ENCODE results near the gene RAPGEF3.

Gene RAPGEF3

GRCh38 chr12:47783821-47784819 is 25.4 kb upstream of the RAPGEF3 start:
- H3K27ac ChIP-seq (ENCODE audit: insufficient read depth, low read length, poor library complexity, severe bottlenecking): no peak overlapping the region
- no peak for DNase-seq
- H3K4me1 ChIP-seq (ENCODE audit: control insufficient read depth, insufficient read depth, low read length, poor library complexity, severe bottlenecking): no peaks in the 10 kb centered on the region
- H3K9me3 ChIP-seq (ENCODE audit: control insufficient read depth, low read length): no peaks in the 10 kb centered on the region
- H3K27me3 ChIP-seq (replicated peaks; ENCODE audit: control insufficient read depth, insufficient read depth, low read length, poor library complexity, severe bottlenecking): no peaks in the 10 kb centered on the region
- no peak overlapping the region for H3K4me3 ChIP-seq (ENCODE audit: insufficient read depth, low read depth, low read length, poor library complexity, severe bottlenecking)
- peaks cover 66% of the 10 kb centered on the region for H3K36me3 ChIP-seq (ENCODE audit: control insufficient read depth, insufficient read depth, low read length)

GRCh38 chr12:47783024-47783755 is 24.5 kb upstream of the RAPGEF3 start:
- Histone ChIP-seq H3K27me3 (replicated peaks; ENCODE audit: control insufficient read depth, insufficient read depth, low read length, poor library complexity, severe bottlenecking) (no peaks in the 10 kb centered on the region), H3K36me3 (ENCODE audit: control insufficient read depth, insufficient read depth, low read length) (peaks cover 57% of the 10 kb centered on the region), H3K4me1 (ENCODE audit: control insufficient read depth, insufficient read depth, low read length, poor library complexity, severe bottlenecking) (no peaks in the 10 kb centered on the region), H3K9me3 (ENCODE audit: control insufficient read depth, low read length) (no peaks in the 10 kb centered on the region), H3K4me3 (ENCODE audit: insufficient read depth, low read depth, low read length, poor library complexity, severe bottlenecking) (no peak overlapping the region), H3K27ac (ENCODE audit: insufficient read depth, low read length, poor library complexity, severe bottlenecking) (no peak overlapping the region)
- no peak for DNase-seq

- Histone ChIP-seq H3K36me3 (ENCODE audit: control insufficient read depth, insufficient read depth, low read length) (peaks cover 48% of the 10 kb centered on the region), H3K4me3 (ENCODE audit: insufficient read depth, low read depth, low read length, poor library complexity, severe bottlenecking) (no peak overlapping the region), H3K27me3 (replicated peaks; ENCODE audit: control insufficient read depth, insufficient read depth, low read length, poor library complexity, severe bottlenecking) (no peaks in the 10 kb centered on the region), H3K9me3 (ENCODE audit: control insufficient read depth, low read length) (no peaks in the 10 kb centered on the region), H3K4me1 (ENCODE audit: control insufficient read depth, insufficient read depth, low read length, poor library complexity, severe bottlenecking) (no peaks in the 10 kb centered on the region), H3K27ac (ENCODE audit: insufficient read depth, low read length, poor library complexity, severe bottlenecking) (no peak overlapping the region)
- no peak for DNase-seq
These were observed 23.7 kb upstream of the RAPGEF3 start for GRCh38 chr12:47782372-47782770.

GRCh38 chr12:47781479-47782371 is 23.0 kb upstream of the RAPGEF3 start:
- Histone ChIP-seq H3K36me3 (ENCODE audit: control insufficient read depth, insufficient read depth, low read length) (peaks cover 42% of the 10 kb centered on the region), H3K27ac (ENCODE audit: insufficient read depth, low read length, poor library complexity, severe bottlenecking) (no peak overlapping the region)
- no peak for DNase-seq

GRCh38 chr12:47779943-47780504 is 21.3 kb upstream of the RAPGEF3 start:
- peaks cover 25% of the 10 kb centered on the region for H3K36me3 ChIP-seq (ENCODE audit: control insufficient read depth, insufficient read depth, low read length)
- no peak overlapping the region for H3K4me3 ChIP-seq (ENCODE audit: insufficient read depth, low read depth, low read length, poor library complexity, severe bottlenecking)
- no peak overlapping the region for H3K27ac ChIP-seq (ENCODE audit: insufficient read depth, low read length, poor library complexity, severe bottlenecking)
- H3K4me1 ChIP-seq (ENCODE audit: control insufficient read depth, insufficient read depth, low read length, poor library complexity, severe bottlenecking): no peaks in the 10 kb centered on the region
- H3K27me3 ChIP-seq (replicated peaks; ENCODE audit: control insufficient read depth, insufficient read depth, low read length, poor library complexity, severe bottlenecking): no peaks in the 10 kb centered on the region
- DNase-seq: no peak
- no peaks in the 10 kb centered on the region for H3K9me3 ChIP-seq (ENCODE audit: control insufficient read depth, low read length)

More at GRCh38 chr12:47781479-47782371, 23.0 kb upstream of the RAPGEF3 start:
- Histone ChIP-seq H3K4me1 (ENCODE audit: control insufficient read depth, insufficient read depth, low read length, poor library complexity, severe bottlenecking) (no peaks in the 10 kb centered on the region), H3K9me3 (ENCODE audit: control insufficient read depth, low read length) (no peaks in the 10 kb centered on the region), H3K4me3 (ENCODE audit: insufficient read depth, low read depth, low read length, poor library complexity, severe bottlenecking) (no peak overlapping the region), H3K27me3 (replicated peaks; ENCODE audit: control insufficient read depth, insufficient read depth, low read length, poor library complexity, severe bottlenecking) (no peaks in the 10 kb centered on the region)

GRCh38 chr12:47779301-47779942 is 20.7 kb upstream of the RAPGEF3 start:
- DNase-seq: peak; percentile 74 to 85 (median 82)
- H3K36me3 ChIP-seq (ENCODE audit: control insufficient read depth, insufficient read depth, low read length): peaks cover 19% of the 10 kb centered on the region
- H3K9me3 ChIP-seq (ENCODE audit: control insufficient read depth, low read length): no peaks in the 10 kb centered on the region
- no peaks in the 10 kb centered on the region for H3K4me1 ChIP-seq (ENCODE audit: control insufficient read depth, insufficient read depth, low read length, poor library complexity, severe bottlenecking)
- no peak overlapping the region for H3K4me3 ChIP-seq (ENCODE audit: insufficient read depth, low read depth, low read length, poor library complexity, severe bottlenecking)
- no peaks in the 10 kb centered on the region for H3K27me3 ChIP-seq (replicated peaks; ENCODE audit: control insufficient read depth, insufficient read depth, low read length, poor library complexity, severe bottlenecking)
- H3K27ac ChIP-seq (ENCODE audit: insufficient read depth, low read length, poor library complexity, severe bottlenecking): no peak overlapping the region

GRCh38 chr12:47778881-47779280 is 20.2 kb upstream of the RAPGEF3 start:
- Histone ChIP-seq H3K27ac (ENCODE audit: insufficient read depth, low read length, poor library complexity, severe bottlenecking) (no peak overlapping the region), H3K36me3 (ENCODE audit: control insufficient read depth, insufficient read depth, low read length) (peaks cover 14% of the 10 kb centered on the region), H3K4me1 (ENCODE audit: control insufficient read depth, insufficient read depth, low read length, poor library complexity, severe bottlenecking) (peaks cover 4% of the 10 kb centered on the region), H3K9me3 (ENCODE audit: control insufficient read depth, low read length) (no peaks in the 10 kb centered on the region), H3K27me3 (replicated peaks; ENCODE audit: control insufficient read depth, insufficient read depth, low read length, poor library complexity, severe bottlenecking) (no peaks in the 10 kb centered on the region), H3K4me3 (ENCODE audit: insufficient read depth, low read depth, low read length, poor library complexity, severe bottlenecking) (no peak overlapping the region)
- DNase-seq: no peak

- no peak overlapping the region for H3K4me3 ChIP-seq (ENCODE audit: insufficient read depth, low read depth, low read length, poor library complexity, severe bottlenecking)
- H3K4me1 ChIP-seq (ENCODE audit: control insufficient read depth, insufficient read depth, low read length, poor library complexity, severe bottlenecking): peaks cover 9% of the 10 kb centered on the region
- H3K27ac ChIP-seq (ENCODE audit: insufficient read depth, low read length, poor library complexity, severe bottlenecking): no peak overlapping the region
- no peaks in the 10 kb centered on the region for H3K27me3 ChIP-seq (replicated peaks; ENCODE audit: control insufficient read depth, insufficient read depth, low read length, poor library complexity, severe bottlenecking)
- no peaks in the 10 kb centered on the region for H3K9me3 ChIP-seq (ENCODE audit: control insufficient read depth, low read length)
- H3K36me3 ChIP-seq (ENCODE audit: control insufficient read depth, insufficient read depth, low read length): peaks cover 5% of the 10 kb centered on the region
- DNase-seq: no peak
These were observed 19.3 kb upstream of the RAPGEF3 start for GRCh38 chr12:47777741-47778558.

All from effector memory CD4-positive, alpha-beta T cell (primary cell).